Colonic mucosa (tissue), 4 donors: ENCODE results near the gene SLC9A4. TPM values are rescaled to one million over a fixed set of nuclear protein-coding genes. Genes with fewer than 3 reads are reported as not detected.

Source experiments
- DNase-seq: peaks from one replicate; pipeline ENCODE4 v3.0.0-alpha.2; 2020
- H3K27ac ChIP-seq: fragments of 200-600 bp; one replicate; pipeline ENCODE4 v1.8.0; 2021
- H3K27me3 ChIP-seq: fragments of 200-600 bp; one replicate; pipeline ENCODE4 v1.8.0; 2021
- H3K36me3 ChIP-seq: fragments of 200-600 bp; one replicate; pipeline ENCODE4 v1.8.0; 2021
- H3K4me1 ChIP-seq: fragments of 200-600 bp; one replicate; pipeline ENCODE4 v1.8.0; 2021; ENCODE audit warnings: mild to moderate bottlenecking
- H3K4me3 ChIP-seq: fragments of 200-600 bp; one replicate; pipeline ENCODE4 v1.8.0; 2021
- H3K9ac ChIP-seq, 2 donors: one replicate each; pipeline ENCODE4 v1.7.0; 2013; ENCODE audit warnings: control low read depth in 2 of 2, low read depth in 2 of 2, low read length in 2 of 2
- H3K9me3 ChIP-seq: fragments of 200-600 bp; one replicate; pipeline ENCODE4 v1.8.0; 2021
- CTCF ChIP-seq: fragments of 200-600 bp; IDR thresholded peaks from one replicate; pipeline ENCODE4 v1.8.0; 2022; ENCODE audit warnings: antibody characterized with exemption, mild to moderate bottlenecking
- intact Hi-C: fragments of 100-400 bp; cut with DNase I; formaldehyde crosslinking; loops from one replicate; pipeline ENCODE4 v1.14.1; 2022
- total RNA-seq, 2 donors: library from RNA; stranded (reverse); fragmentation: NEBNext Ultra II Directional in 1 of 2; extraction: Animal tissue kit (Norgen Biotek cat#: 25700) in 1 of 2; gene quantifications; one replicate each; pipeline ENCODE4 v1.2.1, GENCODE V29; 2021
- donor health status: healthy.
- donor health status: DM: no; HTN: no; CAD: no.
- donor health status: DM: no; HTN: no; CAD: no.

The SLC9A4 gene
- total RNA-seq, 2 donors from 2014 or later, result 0.15 TPM; not detected in 1

- no peaks in the 10 kb centered on the region for H3K9me3 ChIP-seq
- DNase-seq, result no peak
- H3K27me3 ChIP-seq, result no peaks in the 10 kb centered on the region
- no peak overlapping the region for H3K4me3 ChIP-seq
- H3K4me1 ChIP-seq, result no peaks in the 10 kb centered on the region
- H3K27ac ChIP-seq, result no peak overlapping the region
- TF ChIP-seq CTCF, result no peak
- intact Hi-C loops, result no loop called here
- no peaks in the 10 kb centered on the region for H3K36me3 ChIP-seq
- H3K9ac ChIP-seq, result no peak overlapping the region
Observed at GRCh38 chr2:102523651-102524050, 50.6 kb downstream of the SLC9A4 start.

GRCh38 chr2:102527086-102527485 is 54.1 kb downstream of the SLC9A4 start:
- no peak overlapping the region for H3K27ac ChIP-seq
- H3K36me3 ChIP-seq, result no peaks in the 10 kb centered on the region
- H3K4me3 ChIP-seq, result no peak overlapping the region
- no peaks in the 10 kb centered on the region for H3K4me1 ChIP-seq
- intact Hi-C loops, result no loop called here
- H3K9me3 ChIP-seq, result no peaks in the 10 kb centered on the region
- TF ChIP-seq CTCF, result no peak
- no peak overlapping the region for H3K9ac ChIP-seq
- H3K27me3 ChIP-seq, result no peaks in the 10 kb centered on the region
- no peak for DNase-seq

- H3K9me3 ChIP-seq, result no peaks in the 10 kb centered on the region
Observed at GRCh38 chr2:102538491-102538890, 65.5 kb downstream of the SLC9A4 start.

GRCh38 chr2:102540882-102541281 is 67.9 kb downstream of the SLC9A4 start:
- TF ChIP-seq CTCF, result no peak
- no peaks in the 10 kb centered on the region for H3K4me1 ChIP-seq
- no peaks in the 10 kb centered on the region for H3K9me3 ChIP-seq
- intact Hi-C loops, result no loop called here
- DNase-seq, result peak; percentile 87
- H3K4me3 ChIP-seq, result no peak overlapping the region
- no peaks in the 10 kb centered on the region for H3K27me3 ChIP-seq
- no peaks in the 10 kb centered on the region for H3K36me3 ChIP-seq
- H3K27ac ChIP-seq, result no peak overlapping the region
- no peak overlapping the region for H3K9ac ChIP-seq

More at GRCh38 chr2:102538491-102538890, 65.5 kb downstream of the SLC9A4 start:
- no peaks in the 10 kb centered on the region for H3K36me3 ChIP-seq
- no peak overlapping the region for H3K27ac ChIP-seq
- no peaks in the 10 kb centered on the region for H3K27me3 ChIP-seq
- intact Hi-C loops, result no loop called here
- no peak overlapping the region for H3K9ac ChIP-seq
- TF ChIP-seq CTCF, result no peak
- H3K4me3 ChIP-seq, result no peak overlapping the region
- H3K4me1 ChIP-seq, result no peaks in the 10 kb centered on the region
- DNase-seq, result no peak

- H3K4me1 ChIP-seq, result no peaks in the 10 kb centered on the region
- no peak overlapping the region for H3K4me3 ChIP-seq
- H3K27me3 ChIP-seq, result no peaks in the 10 kb centered on the region
- intact Hi-C loops, result no loop called here
- H3K9ac ChIP-seq, result no peak overlapping the region
- H3K36me3 ChIP-seq, result no peaks in the 10 kb centered on the region
- DNase-seq, result no peak
- no peak for TF ChIP-seq CTCF
- no peak overlapping the region for H3K27ac ChIP-seq
- no peaks in the 10 kb centered on the region for H3K9me3 ChIP-seq
Observed at GRCh38 chr2:102544182-102544581, 71.2 kb downstream of the SLC9A4 start.

GRCh38 chr2:102547462-102547861 is 74.4 kb downstream of the SLC9A4 start:
- Histone ChIP-seq H3K4me1 (no peaks in the 10 kb centered on the region), H3K36me3 (no peaks in the 10 kb centered on the region), H3K27me3 (no peaks in the 10 kb centered on the region), H3K4me3 (no peak overlapping the region), H3K9me3 (no peaks in the 10 kb centered on the region), H3K27ac (no peak overlapping the region), H3K9ac (no peak overlapping the region)
- intact Hi-C loops, result no loop called here
- TF ChIP-seq CTCF, result no peak
- no peak for DNase-seq
